NCI-H446 (cell line): Measurements from ENCODE around the gene ARAP2.

ENCODE experiments used
- DNase-seq, 2 experiments: peaks; one replicate each; lab custom pipeline; 2025; lab: John Stamatoyannopoulos, UW

Gene ARAP2

DNA sequence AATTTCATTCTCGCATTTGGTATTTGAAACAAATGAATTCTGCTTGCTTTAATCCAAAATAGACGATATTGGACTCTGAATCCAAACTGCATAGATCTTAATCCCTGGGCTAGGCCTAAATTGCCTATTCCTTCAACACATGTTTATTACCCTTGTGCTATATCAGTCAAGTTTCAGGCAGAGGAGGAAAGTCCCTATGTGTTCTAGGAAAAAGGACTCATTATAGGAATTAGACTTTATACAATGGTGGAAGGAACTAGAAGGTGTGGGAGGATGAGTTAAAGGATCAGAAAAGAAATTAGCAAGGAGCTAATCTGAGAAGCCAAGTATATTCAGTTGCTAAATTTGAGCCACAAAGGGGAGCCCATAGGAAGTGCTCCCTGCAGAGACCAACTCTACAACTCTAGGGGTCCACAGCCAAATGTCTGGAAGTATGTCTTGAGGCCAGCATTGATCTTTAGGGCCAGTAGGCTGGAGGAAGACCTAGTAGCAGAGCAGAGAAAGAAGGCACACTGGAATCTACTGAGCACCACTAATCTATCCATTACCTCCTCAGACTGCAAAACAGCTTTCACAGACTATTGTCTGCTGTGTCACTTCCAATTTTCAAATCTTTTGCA lies 20.0 kb upstream of the ARAP2 start:
- DNase-seq = no peak

DNA sequence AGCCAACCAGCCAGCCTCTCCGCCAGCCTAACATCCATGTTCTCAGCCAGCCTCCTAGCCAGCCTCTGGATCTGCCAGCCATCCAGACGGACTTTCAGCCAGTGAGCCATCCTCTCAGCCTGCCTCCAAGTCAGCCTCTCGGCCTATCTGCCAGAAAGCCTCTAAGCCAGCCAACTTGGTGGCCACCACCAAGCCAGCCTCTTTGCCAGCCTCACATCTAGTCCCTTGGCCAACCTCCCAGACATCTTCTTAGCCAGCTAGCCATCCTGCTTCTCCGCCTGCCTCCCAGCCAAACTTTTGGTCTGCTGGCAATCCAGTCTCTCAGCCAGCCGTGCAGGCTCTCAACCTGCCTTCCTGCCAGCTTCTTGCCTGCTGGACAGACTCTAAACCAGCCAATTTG lies 16.4 kb upstream of the ARAP2 start:
- peak; percentile 86 to 98 for DNase-seq

GRCh38 chr4:36256398-36256891 lies 12.1 kb upstream of the ARAP2 start:
- peak in 1 of 2 experiments; percentile 33 for DNase-seq

DNA sequence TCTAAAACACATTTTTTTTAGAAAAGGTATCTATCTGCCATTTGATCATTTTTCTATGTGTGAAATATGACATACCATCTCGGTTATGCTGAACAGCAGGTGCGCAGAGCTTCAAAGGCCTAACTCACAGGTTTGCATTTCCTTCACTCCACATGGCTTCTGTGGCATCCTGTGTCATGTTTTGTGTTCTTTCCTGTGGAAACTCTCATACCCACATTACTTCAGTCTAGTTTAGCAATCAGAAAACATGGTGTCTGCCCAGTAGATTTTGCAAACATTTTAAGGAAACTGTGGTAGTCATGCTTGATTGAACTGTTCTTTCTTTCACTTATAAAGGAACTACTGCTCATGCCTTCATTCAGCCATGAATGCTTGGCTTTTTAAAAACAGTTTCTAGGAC lies 11.3 kb upstream of the ARAP2 start:
- DNase-seq = no peak

DNA sequence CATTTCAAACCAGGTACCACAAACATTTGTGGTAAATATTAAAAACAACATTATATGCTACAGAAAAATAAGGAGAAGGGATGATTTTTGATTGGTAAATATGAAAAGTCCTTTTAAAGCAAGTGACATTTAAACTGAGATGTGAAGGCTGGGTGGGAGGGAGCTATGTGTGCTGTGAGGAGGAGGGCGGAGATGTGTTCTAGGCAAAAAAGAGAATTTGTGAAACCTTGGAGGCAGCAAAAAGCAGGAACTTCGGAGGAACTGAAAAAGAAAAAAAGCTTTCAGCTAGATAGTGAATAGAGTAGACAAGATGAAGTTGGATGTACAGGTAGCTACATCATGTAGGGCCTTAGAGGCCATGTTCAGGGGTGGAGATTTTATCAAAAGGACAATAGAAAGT lies 10.1 kb upstream of the ARAP2 start:
- no peak for DNase-seq

- no peak for DNase-seq
Measured at GRCh38 chr4:36251983-36252382, 7.7 kb upstream of the ARAP2 start.

GRCh38 chr4:36249610-36250009 lies 5.3 kb upstream of the ARAP2 start:
- DNase-seq = no peak

- DNase-seq = peak in 1 of 2 experiments; percentile 44
Measured at GRCh38 chr4:36243355-36244256, 708 bp downstream of the ARAP2 start.

GRCh38 chr4:36242629-36243354 lies 1.5 kb downstream of the ARAP2 start:
- no peak for DNase-seq

GRCh38 chr4:36241771-36242170 lies 2.5 kb downstream of the ARAP2 start:
- DNase-seq = no peak

GRCh38 chr4:36237366-36238313 lies 6.7 kb downstream of the ARAP2 start:
- no peak for DNase-seq

- DNase-seq = no peak
Measured at GRCh38 chr4:36236159-36236558, 8.2 kb downstream of the ARAP2 start.

DNA sequence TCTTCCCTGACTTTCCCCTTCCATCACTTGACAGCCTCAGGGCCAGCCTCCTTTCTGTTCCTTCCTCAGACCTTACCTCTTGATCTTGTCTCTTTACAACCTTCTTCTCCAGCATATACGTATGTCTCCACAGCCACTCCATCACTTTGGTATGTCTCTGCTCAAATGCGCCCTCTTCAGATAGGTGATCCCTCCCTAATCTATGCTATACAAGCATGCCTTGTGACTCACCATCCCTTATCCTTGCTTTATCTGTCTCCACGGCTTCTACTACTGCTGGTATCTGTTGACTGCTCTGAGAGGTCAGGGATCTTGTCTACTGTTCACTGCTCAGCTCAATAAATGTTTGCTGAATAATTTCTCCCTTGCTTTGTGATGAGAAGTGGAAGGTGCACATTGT lies 9.0 kb downstream of the ARAP2 start:
- DNase-seq = no peak

DNA sequence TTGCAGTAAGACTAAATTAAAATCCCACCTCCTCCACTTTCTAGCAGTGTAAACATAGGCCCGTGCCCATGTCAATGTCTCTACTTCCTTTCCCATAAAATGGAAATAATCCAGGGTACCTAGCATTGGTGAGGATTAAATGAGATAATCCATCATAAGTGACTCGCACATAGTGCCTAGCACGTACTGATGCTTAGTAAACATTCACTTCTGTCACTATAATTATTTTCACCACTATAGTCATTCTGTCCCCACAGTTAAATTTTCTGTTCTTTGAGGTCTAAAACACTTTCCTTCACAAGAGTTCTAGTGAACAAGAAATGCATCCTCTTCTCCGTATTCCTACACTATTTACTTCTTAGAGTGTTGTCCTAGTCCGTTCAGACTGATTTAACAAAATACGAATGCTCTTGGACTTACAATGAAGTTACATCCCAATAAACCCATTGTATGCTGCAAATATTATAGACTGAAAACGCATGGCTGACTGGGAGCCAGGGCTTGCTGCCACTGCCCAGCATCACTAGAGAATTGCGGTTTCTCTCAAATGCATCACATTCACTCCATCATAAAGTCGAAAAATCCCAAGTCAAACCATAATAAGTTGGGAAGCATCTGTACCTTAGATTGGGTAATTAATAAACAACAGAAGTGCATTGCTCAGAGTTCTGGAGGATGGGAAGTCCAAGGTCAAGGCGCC lies 10.6 kb downstream of the ARAP2 start:
- no peak for DNase-seq

DNA sequence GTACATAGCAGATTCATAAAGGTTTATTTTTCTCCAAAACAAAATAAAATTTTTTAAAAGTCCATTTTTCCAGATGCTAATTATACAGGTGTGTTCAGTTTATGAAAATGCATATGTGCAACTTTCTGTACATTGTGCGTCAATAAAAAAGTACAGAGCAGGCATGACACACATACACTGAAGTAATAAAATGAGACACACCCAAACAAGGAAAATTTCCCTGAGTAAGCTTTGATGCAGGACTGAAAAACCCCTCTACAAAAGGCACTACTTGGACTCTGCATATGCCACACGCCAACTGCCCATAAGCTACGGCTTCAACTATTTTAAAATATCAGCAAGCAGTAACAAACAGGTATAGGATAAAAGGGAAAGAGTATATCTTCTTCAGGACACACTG lies 13.8 kb downstream of the ARAP2 start:
- no peak for DNase-seq

GRCh38 chr4:36227913-36228312 lies 16.4 kb downstream of the ARAP2 start:
- DNase-seq = no peak

- peak; percentile 68 to 86 for DNase-seq
Measured at GRCh38 chr4:36226430-36227227, 17.7 kb downstream of the ARAP2 start.

GRCh38 chr4:36224972-36225903 lies 19.1 kb downstream of the ARAP2 start:
- peak in 1 of 2 experiments; percentile 33 for DNase-seq

DNA sequence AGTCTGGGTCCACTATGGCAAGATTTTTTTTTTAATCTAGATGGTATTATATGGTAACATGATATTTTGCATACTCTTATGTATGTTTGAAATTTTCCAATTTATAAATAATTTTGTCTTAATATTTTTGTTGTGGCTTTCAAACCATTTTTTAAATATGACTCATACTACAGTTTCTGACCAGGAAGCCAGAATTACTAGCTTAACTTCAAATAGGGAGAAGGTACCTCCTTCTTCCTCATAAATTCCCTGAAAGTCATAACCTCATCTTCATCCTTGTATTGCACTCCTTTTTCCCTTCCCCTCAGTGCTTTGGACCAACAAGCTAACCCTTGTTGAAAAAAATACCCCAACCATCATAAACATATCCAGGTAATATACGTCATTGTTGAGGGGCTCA lies 21.6 kb downstream of the ARAP2 start:
- no peak for DNase-seq
